CD1c-positive myeloid dendritic cell (primary cell): ENCODE data around the gene VOPP1.

ENCODE experiments used
- DNase-seq: peaks from one replicate; pipeline ENCODE4 v3.0.0-alpha.2; 2016; ENCODE audit errors: extremely low spot score

The VOPP1 gene

GRCh38 chr7:55555160-55555559, 17.1 kb downstream of the VOPP1 start:
- DNase-seq: no peak

GRCh38 chr7:55554038-55554437, 18.3 kb downstream of the VOPP1 start:
- no peak for DNase-seq

GRCh38 chr7:55553024-55553345, 19.3 kb downstream of the VOPP1 start:
- DNase-seq: no peak

GRCh38 chr7:55552320-55553023, 19.8 kb downstream of the VOPP1 start:
- DNase-seq: peak; percentile 75

GRCh38 chr7:55550841-55551537, 21.3 kb downstream of the VOPP1 start:
- no peak for DNase-seq

- DNase-seq: no peak
Observed at GRCh38 chr7:55550010-55550663, 22.2 kb downstream of the VOPP1 start.

GRCh38 chr7:55549457-55549856, 22.8 kb downstream of the VOPP1 start:
- no peak for DNase-seq

- no peak for DNase-seq
Observed at GRCh38 chr7:55548295-55548731, 24.0 kb downstream of the VOPP1 start.

GRCh38 chr7:55546814-55547213, 25.5 kb downstream of the VOPP1 start:
- DNase-seq: peak; percentile 77

GRCh38 chr7:55545496-55545895, 26.8 kb downstream of the VOPP1 start:
- no peak for DNase-seq

- no peak for DNase-seq
Observed at GRCh38 chr7:55540226-55540858, 32.0 kb downstream of the VOPP1 start.

GRCh38 chr7:55539380-55539779, 32.9 kb downstream of the VOPP1 start:
- DNase-seq: peak; percentile 7

GRCh38 chr7:55538538-55538937, 33.8 kb downstream of the VOPP1 start:
- peak; percentile 83 for DNase-seq

GRCh38 chr7:55537458-55537990, 34.8 kb downstream of the VOPP1 start:
- DNase-seq: peak; percentile 69

GRCh38 chr7:55536619-55537457, 35.5 kb downstream of the VOPP1 start:
- DNase-seq: no peak

- no peak for DNase-seq
Observed at GRCh38 chr7:55535617-55536016, 36.7 kb downstream of the VOPP1 start.

GRCh38 chr7:55534916-55535590, 37.2 kb downstream of the VOPP1 start:
- peak; percentile 15 for DNase-seq

GRCh38 chr7:55534262-55534915, 37.9 kb downstream of the VOPP1 start:
- DNase-seq: peak; percentile 98

GRCh38 chr7:55533729-55534080, 38.6 kb downstream of the VOPP1 start:
- no peak for DNase-seq

GRCh38 chr7:55533050-55533728, 39.1 kb downstream of the VOPP1 start:
- peak; percentile 93 for DNase-seq
